ENCODE measurements around the gene PCSK6.

PCSK6 gene

DNA sequence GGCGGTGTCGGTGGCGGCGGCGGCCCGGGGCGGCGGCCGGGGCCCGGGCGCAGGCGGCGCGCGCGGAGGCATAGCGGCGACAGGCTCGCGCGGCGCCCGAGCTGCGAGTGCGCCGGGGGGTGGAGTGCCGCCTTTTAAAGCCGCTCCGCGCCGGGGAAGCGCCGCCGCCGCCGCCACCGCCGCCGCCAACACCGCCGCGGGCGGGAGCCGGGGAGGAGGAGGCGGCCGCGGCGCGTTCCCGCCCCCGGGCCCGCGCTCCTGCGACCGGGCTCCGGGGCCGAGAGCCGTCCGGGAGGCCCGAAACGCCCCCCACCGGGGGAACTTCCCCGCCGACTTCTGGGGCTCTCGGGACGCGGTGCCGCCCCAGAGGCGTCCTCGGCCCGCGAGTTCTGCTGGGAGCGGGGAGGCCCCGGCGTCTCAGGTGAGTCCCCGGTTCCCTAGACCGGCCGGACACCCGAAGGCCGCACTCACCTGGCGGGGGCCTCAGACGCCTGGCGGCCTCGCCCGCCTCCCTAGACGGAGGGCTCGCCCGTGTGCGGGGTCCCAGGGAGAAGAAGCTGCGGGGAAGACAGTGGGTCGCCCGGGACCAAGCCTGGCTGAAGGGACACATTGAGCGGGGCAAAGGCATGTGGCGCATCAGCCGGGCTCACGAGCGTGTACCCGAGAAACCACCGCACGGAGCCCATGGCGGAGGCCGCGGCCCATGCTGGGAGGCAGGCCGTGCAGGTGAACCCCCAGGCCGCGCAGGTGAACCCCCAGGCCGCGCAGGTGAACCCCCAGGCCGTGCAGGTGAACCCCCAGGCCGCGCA is at the start of gene PCSK6:
Gene PCSK6, minus strand, starts transcription at position 109 of the 809 bp plus-strand sequence. Its CDS starts 37 bp downstream, at position 72.
- H3K4me3 Mint-ChIP-seq, result no peak within 1 kb of the TSS
- H3K27me3 Mint-ChIP-seq, result peaks cover 56% of the 10 kb centered on the region
- H3K27ac Mint-ChIP-seq, result no peak within 1 kb of the TSS
- peaks cover 3% of the 10 kb centered on the region for H3K9me3 Mint-ChIP-seq
- no peak for ATAC-seq
- H3K4me1 Mint-ChIP-seq, result peaks cover 12% of the 10 kb centered on the region
- no peaks in the 10 kb centered on the region for H3K36me3 Mint-ChIP-seq

DNA sequence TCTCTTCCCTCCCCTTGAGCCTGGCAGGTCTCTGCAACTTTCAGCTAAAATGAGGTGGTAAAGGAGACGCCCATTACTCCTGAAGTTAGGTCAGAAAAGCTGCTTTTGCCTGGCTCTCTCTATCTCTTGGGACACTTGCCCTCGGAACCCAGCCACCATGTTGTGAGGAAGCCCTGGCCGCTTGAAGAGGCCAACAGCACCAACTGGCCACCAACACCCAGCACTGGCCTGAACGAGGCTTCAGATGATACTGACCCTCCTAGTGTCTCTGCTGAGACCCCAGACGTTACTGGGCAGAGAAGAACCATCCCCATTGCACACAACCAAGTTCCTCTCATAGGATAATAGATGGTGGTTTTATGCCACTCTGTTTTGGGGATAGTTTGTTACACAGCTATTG is 49.5 kb upstream of the PCSK6 start:
- H3K27me3 Mint-ChIP-seq, result peaks cover 39% of the 10 kb centered on the region
- no peak for ATAC-seq
- no peak overlapping the region for H3K27ac Mint-ChIP-seq
- no peak overlapping the region for H3K4me3 Mint-ChIP-seq
- peaks cover 4% of the 10 kb centered on the region for H3K9me3 Mint-ChIP-seq
- H3K4me1 Mint-ChIP-seq, result no peaks in the 10 kb centered on the region
- H3K36me3 Mint-ChIP-seq, result no peaks in the 10 kb centered on the region

DNA sequence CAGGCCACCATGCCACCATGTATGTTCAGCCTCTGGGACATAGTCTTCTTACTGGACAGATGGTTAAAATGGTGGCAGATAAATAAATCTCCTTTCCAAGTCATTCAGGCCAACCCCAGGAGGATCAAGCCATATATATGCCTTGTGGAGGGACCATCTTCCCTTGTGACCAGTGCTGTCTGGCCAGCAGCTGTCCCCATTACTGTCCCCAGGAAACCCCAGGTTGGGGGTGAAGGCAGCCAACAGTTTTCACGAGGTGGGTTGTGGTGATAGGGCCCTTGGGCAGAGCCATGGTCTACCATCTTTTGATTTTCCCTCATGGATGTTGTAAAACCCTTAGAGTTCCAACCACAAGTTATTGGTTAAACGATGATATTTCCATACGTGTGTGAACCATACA is 48.7 kb upstream of the PCSK6 start:
- no peaks in the 10 kb centered on the region for H3K36me3 Mint-ChIP-seq
- no peak overlapping the region for H3K27ac Mint-ChIP-seq
- no peak for ATAC-seq
- no peak overlapping the region for H3K4me3 Mint-ChIP-seq
- H3K27me3 Mint-ChIP-seq, result peaks cover 33% of the 10 kb centered on the region
- no peaks in the 10 kb centered on the region for H3K4me1 Mint-ChIP-seq
- H3K9me3 Mint-ChIP-seq, result peaks cover 4% of the 10 kb centered on the region

DNA sequence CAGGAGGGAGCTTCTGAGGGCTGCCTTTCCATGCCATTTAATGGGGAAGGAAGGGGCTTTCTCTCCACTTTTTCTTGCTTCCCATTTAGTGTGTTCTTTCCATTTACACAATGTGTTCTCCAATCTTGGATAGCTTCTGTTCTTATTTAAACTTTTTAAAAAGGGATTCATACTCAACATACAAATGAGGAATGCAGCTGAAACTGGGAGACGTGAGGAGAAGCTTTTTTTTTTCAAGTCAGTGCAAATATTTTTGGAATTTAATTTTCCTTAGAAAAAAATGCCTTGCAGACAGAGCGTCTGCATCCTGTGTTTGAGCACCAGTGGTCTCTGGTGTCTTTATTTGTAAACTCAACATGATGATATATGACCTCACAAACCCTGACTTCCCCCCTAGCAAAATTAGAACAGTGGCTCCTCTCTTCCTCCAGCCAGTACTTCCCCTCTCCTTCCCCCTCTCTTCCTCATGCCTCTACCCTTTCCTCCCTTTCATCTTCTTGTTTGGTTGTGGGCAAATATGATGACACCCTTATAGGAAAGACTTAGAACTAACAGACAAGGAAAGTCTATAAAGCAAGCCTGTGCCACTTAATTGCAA is 48.1 kb upstream of the PCSK6 start:
- peaks cover 33% of the 10 kb centered on the region for H3K27me3 Mint-ChIP-seq
- H3K27ac Mint-ChIP-seq, result no peak overlapping the region
- no peak overlapping the region for H3K4me3 Mint-ChIP-seq
- no peak for ATAC-seq
- no peaks in the 10 kb centered on the region for H3K4me1 Mint-ChIP-seq
- H3K36me3 Mint-ChIP-seq, result no peaks in the 10 kb centered on the region
- peaks cover 4% of the 10 kb centered on the region for H3K9me3 Mint-ChIP-seq

DNA sequence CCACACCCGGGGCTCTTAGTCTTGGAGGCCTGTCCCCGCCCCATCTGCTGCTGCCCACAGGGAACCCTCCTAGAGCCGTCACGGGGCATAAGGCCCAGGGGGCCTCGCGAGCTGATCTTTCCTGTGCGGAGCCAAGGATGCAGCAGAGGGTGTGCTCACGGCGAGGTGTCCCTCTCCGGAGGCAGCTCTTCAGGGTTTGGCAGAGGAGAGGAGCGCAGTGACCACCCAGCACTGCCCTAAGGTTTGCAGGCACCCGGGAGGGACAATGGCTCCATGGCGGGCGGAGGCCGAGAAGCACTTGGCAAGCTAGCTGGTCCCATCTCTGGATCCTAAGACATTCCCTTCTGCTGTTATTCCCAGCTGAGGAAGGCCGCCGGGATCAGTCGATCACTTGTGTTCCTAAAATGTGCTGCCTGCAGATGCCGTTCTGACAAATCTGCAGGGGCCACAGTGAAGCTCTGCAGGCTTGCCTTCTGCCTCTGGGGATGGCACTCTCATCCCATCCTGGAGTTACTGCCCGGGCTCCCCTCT is 47.4 kb upstream of the PCSK6 start:
- peaks cover 4% of the 10 kb centered on the region for H3K9me3 Mint-ChIP-seq
- ATAC-seq, result no peak
- H3K36me3 Mint-ChIP-seq, result no peaks in the 10 kb centered on the region
- H3K4me3 Mint-ChIP-seq, result no peak overlapping the region
- peaks cover 38% of the 10 kb centered on the region for H3K27me3 Mint-ChIP-seq
- H3K4me1 Mint-ChIP-seq, result no peaks in the 10 kb centered on the region
- H3K27ac Mint-ChIP-seq, result no peak overlapping the region

DNA sequence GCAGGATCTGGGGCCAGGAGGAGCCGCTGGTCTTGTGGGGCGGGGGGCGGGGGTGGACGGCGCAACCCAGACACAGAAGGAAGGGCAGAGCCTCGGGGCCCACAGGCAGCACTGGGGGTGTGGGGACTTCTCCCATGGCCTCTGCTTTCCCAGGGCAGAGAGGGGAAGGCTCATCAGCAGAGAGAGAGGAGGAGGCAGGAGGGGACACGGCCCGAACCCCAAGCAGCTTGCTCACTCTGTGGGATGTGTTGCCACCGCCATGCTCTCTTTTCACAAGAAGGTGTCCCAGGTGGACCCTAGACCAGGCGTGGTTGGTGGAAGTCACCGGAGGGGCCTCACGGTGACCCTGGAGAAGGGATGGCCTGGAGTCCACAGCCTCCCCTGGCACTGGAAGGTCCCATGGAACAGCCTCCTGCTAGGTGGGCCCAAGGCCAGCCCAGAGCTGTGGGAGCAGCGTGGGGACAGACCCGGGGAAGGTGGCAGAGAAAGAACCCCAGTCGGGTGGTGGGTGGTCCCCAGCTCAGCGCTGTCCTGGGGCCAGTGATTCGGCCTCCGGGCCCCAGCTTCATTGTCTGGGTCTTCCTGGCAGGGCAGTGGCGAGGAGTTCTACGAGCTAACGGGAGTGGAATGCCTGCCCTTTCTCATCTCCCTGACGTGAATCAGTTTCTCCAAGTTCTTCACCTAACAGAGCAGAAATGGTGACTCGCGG is 46.8 kb upstream of the PCSK6 start:
- H3K27me3 Mint-ChIP-seq, result peaks cover 38% of the 10 kb centered on the region
- H3K36me3 Mint-ChIP-seq, result no peaks in the 10 kb centered on the region
- H3K4me3 Mint-ChIP-seq, result no peak overlapping the region
- H3K4me1 Mint-ChIP-seq, result no peaks in the 10 kb centered on the region
- peaks cover 4% of the 10 kb centered on the region for H3K9me3 Mint-ChIP-seq
- no peak for ATAC-seq
- no peak overlapping the region for H3K27ac Mint-ChIP-seq

DNA sequence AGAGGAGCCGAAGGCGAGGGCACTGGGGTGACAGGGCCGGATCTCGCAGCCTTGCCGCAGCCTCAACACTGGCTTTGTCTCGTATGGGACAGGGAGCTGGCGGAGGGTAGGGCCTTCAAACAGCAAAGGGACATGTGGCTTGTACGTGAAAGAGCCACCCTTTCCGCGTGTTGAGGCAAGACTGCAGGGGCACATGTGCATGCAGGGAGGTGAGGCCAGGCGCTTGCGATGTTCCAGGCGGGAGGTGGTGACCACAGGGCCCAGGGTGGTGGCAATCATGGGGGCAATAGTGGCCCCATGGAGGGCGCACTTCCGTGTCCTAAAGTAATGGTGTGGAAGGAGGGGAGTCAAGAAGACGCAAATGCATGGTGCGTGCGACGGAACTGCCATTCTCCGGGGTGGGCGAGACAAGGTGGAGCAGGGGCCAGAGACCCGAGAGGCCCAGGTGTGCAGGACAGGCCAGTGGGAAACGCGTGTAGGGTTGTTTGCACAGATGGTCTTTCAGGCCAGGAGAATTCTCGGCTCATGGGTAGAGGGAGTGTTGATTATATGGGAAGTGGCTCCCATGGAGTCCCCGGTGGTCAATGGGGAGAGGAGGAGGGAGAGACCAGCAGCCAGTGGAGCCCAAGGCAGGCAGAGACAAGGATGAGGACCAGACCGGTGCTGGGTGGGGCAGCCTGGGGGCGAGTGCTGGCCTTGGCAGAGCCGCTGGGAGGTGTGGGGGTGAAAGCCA is 45.8 kb upstream of the PCSK6 start:
- Mint-ChIP-seq H3K27me3 (peaks cover 38% of the 10 kb centered on the region), H3K4me3 (no peak overlapping the region), H3K27ac (no peak overlapping the region), H3K4me1 (no peaks in the 10 kb centered on the region), H3K36me3 (no peaks in the 10 kb centered on the region), H3K9me3 (peaks cover 4% of the 10 kb centered on the region)
- ATAC-seq, result no peak

DNA sequence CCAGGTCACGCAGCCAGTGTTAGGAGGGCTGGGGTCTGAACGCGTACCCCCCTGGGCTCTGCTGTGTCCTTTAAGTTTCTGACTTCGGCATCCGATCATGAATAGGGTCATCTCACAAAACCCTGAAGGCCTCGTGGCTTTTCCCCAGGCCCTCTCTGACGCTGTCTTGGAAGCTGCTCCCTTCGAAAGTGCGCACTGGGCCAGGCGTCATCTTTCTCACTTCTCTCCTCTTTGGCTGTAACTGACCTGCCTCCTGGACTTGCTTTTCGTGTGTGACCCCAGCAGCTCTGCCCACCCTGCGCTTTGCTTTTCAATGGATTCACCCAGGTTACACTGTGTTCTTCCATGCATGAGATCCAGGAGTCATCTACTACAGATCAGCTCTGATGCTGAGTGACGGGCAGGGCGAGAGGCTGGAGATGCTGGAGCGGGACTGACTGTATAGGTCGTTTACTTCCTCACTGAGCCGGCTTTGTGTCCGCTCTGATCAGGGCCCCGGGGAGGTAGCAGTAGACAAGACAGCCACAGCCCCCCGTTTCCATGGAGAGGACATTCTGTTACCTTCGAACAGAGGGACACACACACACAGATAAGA is 45.0 kb upstream of the PCSK6 start:
- H3K4me3 Mint-ChIP-seq, result no peak overlapping the region
- peaks cover 38% of the 10 kb centered on the region for H3K27me3 Mint-ChIP-seq
- peaks cover 4% of the 10 kb centered on the region for H3K9me3 Mint-ChIP-seq
- H3K27ac Mint-ChIP-seq, result no peak overlapping the region
- H3K36me3 Mint-ChIP-seq, result no peaks in the 10 kb centered on the region
- no peak for ATAC-seq
- no peaks in the 10 kb centered on the region for H3K4me1 Mint-ChIP-seq

DNA sequence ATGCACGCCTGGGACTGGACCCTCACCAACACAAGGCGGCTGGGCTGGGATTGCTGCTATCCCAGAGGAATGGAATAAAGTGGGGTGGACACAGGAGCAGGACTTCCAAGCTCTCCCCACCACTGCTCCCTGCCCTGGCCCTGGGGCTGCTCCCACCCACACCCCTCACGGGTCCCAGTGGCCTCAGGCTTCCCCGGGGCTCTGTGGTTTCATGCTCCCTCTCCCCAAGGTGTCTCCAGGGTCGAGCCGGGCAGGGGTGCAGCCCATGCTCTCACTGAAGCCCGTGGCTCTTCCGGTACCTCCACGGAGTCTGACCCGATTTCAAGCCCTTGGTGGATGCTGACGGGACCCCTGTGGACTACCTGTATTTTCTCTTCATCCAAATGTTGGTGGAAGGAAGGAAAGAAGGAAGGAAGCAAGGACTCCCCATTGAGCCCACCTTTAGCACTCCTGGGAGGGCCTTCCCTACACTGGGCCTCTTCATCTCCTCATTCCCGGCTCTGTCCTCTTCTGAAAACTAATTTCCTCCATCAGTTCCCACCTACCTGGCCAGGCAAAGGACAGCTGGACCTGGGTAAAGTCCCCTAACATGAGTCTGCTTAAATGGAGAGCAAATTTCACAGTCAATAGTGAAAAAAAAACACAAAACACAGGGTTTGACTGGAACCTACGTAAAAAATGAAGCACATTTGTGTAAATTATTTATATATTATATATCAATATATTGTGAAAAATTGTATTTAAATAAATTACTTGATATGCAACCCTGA is 44.0 kb upstream of the PCSK6 start:
- no peak for ATAC-seq
- H3K4me3 Mint-ChIP-seq, result no peak overlapping the region
- H3K9me3 Mint-ChIP-seq, result no peaks in the 10 kb centered on the region
- no peak overlapping the region for H3K27ac Mint-ChIP-seq
- peaks cover 38% of the 10 kb centered on the region for H3K27me3 Mint-ChIP-seq
- H3K36me3 Mint-ChIP-seq, result no peaks in the 10 kb centered on the region
- H3K4me1 Mint-ChIP-seq, result no peaks in the 10 kb centered on the region

DNA sequence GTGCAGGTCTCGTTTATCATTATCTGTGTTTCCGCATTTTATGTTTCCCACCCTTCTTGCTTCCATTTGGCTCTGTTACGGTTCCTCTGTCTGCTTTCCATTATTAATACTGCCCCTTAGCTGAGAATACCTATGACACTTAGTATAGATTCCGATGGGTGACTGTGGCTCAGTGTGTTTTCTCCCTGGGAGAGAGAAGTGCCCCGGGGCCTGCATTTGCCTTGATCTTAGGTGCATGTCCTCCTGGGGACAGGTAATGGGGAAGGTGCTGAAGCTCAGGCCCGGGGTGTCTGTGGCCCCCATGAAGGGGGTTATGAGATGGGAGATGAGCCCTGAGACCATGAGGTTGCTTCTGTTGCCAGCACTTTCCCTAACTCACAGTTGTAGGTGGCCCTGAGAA is 43.4 kb upstream of the PCSK6 start:
- no peak for ATAC-seq
- Mint-ChIP-seq H3K9me3 (no peaks in the 10 kb centered on the region), H3K36me3 (no peaks in the 10 kb centered on the region), H3K4me3 (no peak overlapping the region), H3K27me3 (peaks cover 40% of the 10 kb centered on the region), H3K27ac (no peak overlapping the region), H3K4me1 (no peaks in the 10 kb centered on the region)

DNA sequence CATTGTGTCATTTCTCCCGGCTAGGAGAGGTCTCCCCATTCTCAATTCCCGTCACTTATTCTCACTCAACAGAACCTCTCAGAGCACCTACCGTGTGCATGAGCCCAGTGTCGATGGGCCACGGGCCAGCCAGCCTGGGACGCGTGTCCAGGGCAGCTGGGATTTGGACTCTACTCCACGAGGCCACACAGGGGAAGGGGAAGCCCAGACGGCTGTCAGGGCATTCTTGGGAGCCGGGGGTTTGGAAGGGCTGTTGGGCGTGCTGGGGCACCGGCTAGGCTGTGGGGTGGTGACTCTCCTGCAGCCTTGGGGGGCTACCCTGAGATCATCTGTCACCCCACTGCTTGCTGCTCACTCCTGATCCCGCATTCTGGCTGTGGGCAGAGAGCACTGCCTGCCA is 41.7 kb upstream of the PCSK6 start:
- H3K4me3 Mint-ChIP-seq, result no peak overlapping the region
- no peaks in the 10 kb centered on the region for H3K36me3 Mint-ChIP-seq
- peaks cover 41% of the 10 kb centered on the region for H3K27me3 Mint-ChIP-seq

DNA sequence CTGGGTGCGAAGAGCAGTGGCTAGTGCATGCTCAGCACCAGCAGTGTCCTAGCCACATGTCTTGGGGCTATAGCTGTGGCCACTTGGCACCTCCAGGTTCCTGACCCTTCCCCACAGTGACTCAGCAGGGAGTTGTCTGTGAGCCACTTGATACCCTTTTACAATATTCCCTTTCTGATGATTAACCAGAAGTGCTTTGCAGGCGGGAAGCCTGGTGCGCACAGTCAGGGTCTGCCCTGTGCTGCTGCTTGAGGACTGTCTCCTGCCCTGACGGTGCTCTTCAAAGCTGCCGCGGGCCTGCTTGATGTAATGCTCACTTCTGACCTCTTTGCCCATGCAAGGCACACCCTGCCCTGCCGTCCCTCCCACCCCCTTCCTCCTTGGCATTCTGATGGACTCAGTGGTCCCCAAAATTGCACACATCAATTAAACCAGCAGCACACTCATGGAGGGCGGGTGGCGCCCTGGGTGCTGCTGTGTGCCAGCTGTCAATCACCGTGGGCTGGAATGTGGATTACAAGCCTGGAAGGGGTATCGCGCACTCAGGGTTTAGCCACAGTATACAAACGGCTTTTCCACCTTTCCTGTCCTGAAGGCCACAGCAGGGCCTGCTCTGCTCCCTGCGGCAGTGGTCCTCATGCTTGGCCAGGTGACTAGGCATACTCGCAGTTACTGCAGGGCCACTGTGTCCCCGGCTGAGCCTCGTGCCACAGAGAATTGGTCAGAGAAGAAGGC is 40.9 kb upstream of the PCSK6 start:
- no peaks in the 10 kb centered on the region for H3K9me3 Mint-ChIP-seq
- H3K36me3 Mint-ChIP-seq, result no peaks in the 10 kb centered on the region
- H3K27me3 Mint-ChIP-seq, result peaks cover 33% of the 10 kb centered on the region
- H3K27ac Mint-ChIP-seq, result no peak overlapping the region
- H3K4me1 Mint-ChIP-seq, result no peaks in the 10 kb centered on the region
- no peak overlapping the region for H3K4me3 Mint-ChIP-seq
- no peak for ATAC-seq

More for the DNA sequence above, 41.7 kb upstream of the PCSK6 start:
- Mint-ChIP-seq H3K9me3 (no peaks in the 10 kb centered on the region), H3K4me1 (no peaks in the 10 kb centered on the region), H3K27ac (no peak overlapping the region)
- no peak for ATAC-seq

DNA sequence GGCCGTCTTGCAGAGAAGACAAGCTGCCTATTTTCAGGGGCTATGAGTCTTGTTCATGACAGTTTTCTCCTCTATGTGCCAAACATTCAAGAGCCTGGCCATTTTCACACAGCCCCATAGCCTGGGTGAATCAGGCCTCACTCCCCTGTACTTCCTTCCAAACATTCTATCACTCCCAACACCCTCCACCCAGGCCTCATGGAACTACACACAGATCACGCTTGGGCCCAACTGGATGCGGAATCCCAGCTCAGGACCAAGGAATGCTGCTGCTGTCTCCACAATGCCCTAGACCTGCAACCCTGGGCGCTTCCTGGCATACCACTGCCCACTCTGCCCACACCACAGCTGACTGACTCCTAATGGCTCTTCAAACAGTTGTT is 39.4 kb upstream of the PCSK6 start:
- Mint-ChIP-seq H3K4me1 (no peaks in the 10 kb centered on the region), H3K27ac (no peak overlapping the region), H3K4me3 (no peak overlapping the region), H3K9me3 (no peaks in the 10 kb centered on the region), H3K36me3 (no peaks in the 10 kb centered on the region), H3K27me3 (peaks cover 25% of the 10 kb centered on the region)
- no peak for ATAC-seq

Data from stimulated activated memory B cell treated with anti-CD40 and anti-IgM and Interleukin-4, amounts not matched to agents 10 μg/mL and 1 μg/mL and 100 μg/mL, for 72 hours (primary cell).